PC-9 (cell line): ENCODE measurements around the gene ISCA2.

Experiments used
- CTCF ChIP-seq: fragments of 200-600 bp; sonication (generic); conservative IDR thresholded peaks from 2 replicates; pipeline ENCODE4 v1.6.1; 2017; ENCODE audit warnings: mixed run types, antibody characterized with exemption, mild to moderate bottlenecking, moderate library complexity
- EZH2 ChIP-seq: fragments of 200-600 bp; sonication (generic); IDR thresholded peaks from 2 replicates; pipeline ENCODE4 v1.8.0; 2017; ENCODE audit warnings: antibody characterized with exemption, low read depth

- no peak for TF ChIP-seq CTCF
- no peak for TF ChIP-seq EZH2
Observed at GRCh38 chr14:74514471-74514941, 20.9 kb downstream of the ISCA2 start.
